ENCODE results near the gene BAIAP2L2.

DNA sequence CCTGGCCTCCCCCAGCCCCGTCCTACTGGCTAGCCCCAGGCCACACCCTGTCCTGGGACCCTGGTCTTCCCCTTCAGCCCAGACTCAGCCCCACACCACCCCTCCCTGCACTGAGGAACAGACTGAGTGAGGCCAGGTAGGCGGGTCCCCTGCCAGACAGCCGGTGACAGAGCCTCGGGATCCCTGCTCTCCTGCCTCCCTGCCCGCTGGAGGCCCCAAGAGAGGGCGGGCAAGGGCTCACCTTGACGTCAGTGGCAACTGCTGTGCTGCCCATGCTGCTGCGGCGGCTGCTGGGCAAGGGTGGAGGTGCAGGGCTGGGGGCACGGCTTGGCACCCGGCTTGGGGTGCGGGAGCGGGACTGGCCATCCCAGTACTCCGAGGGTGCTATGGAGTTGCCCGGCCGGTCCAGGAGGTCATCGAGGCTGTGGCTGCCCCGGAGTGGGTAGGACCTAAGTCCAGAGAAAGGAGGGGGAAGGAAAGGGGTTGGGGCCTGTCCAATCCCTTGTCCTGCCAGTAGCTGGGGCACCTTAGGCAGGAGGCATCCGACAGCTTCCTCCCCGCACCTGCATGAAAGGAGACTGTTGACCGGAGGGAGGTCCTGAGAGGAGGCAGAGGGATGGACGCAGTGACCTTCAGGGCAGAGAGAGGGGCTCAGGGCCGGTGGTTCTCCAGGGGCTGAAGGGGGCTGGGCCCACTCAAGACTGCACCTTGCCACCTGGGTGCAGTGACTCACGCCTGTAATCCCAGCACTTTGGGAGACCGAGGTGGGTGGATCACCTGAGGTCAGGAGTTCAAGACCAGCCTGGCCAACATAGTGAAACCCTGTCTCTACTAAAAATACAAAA, 24.3 kb downstream of the BAIAP2L2 start:
- TF ChIP-seq EZH2 (IDR thresholded peaks at IDR 0.05; ENCODE audit: borderline replicate concordance, low read length): no peak
- TF ChIP-seq, protein P1, sequence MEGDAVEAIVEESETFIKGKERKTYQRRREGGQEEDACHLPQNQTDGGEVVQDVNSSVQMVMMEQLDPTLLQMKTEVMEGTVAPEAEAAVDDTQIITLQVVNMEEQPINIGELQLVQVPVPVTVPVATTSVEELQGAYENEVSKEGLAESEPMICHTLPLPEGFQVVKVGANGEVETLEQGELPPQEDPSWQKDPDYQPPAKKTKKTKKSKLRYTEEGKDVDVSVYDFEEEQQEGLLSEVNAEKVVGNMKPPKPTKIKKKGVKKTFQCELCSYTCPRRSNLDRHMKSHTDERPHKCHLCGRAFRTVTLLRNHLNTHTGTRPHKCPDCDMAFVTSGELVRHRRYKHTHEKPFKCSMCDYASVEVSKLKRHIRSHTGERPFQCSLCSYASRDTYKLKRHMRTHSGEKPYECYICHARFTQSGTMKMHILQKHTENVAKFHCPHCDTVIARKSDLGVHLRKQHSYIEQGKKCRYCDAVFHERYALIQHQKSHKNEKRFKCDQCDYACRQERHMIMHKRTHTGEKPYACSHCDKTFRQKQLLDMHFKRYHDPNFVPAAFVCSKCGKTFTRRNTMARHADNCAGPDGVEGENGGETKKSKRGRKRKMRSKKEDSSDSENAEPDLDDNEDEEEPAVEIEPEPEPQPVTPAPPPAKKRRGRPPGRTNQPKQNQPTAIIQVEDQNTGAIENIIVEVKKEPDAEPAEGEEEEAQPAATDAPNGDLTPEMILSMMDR (conservative IDR thresholded peaks at IDR 0.05 in 1 of 2, IDR thresholded peaks at IDR 0.05 in 1 of 2; ENCODE audit: extremely low read depth in 1 of 2, insufficient read depth in 1 of 2, low read depth in 1 of 2, low read length in 2 of 2): no peak
